CD4-positive, CD25-positive, alpha-beta regulatory T cell (primary cell): ENCODE results near the gene TM4SF1. TPM values are rescaled to one million over a fixed set of nuclear protein-coding genes. Genes with fewer than 3 reads are reported as not detected.

ENCODE experiments used
- ATAC-seq, 2 donors: fragments of 150-1000 bp; cut with Tn5 transposase; one replicate each; pipeline ENCODE4 v1.10.0; 2021; ENCODE audit warnings: low read depth in 2 of 2, moderate number of reproducible peaks in 2 of 2, moderate library complexity in 1 of 2
- DNase-seq, 3 donors: peaks; one replicate each; pipeline versions ENCODE4 v3.0.0 to v3.0.0-alpha.2; 2012 to 2022; ENCODE audit warnings: mixed read lengths in 1 of 3
- H3K27ac ChIP-seq: one replicate; pipeline ENCODE4 v1.7.0; 2013; ENCODE audit warnings: mild to moderate bottlenecking, low read length; ENCODE audit not compliant: insufficient read depth, poor library complexity, severe bottlenecking
- H3K27me3 ChIP-seq: one replicate; pipeline ENCODE4 v1.7.0; 2013; ENCODE audit warnings: low read length; ENCODE audit not compliant: control insufficient read depth, insufficient read depth
- H3K36me3 ChIP-seq: one replicate; pipeline ENCODE4 v1.7.0; 2013; ENCODE audit warnings: mild to moderate bottlenecking, low read length, moderate library complexity; ENCODE audit not compliant: control insufficient read depth, insufficient read depth
- H3K4me1 ChIP-seq: 2 replicates; pipeline ENCODE4 v1.7.0; 2013; ENCODE audit warnings: mild to moderate bottlenecking, low read length; ENCODE audit not compliant: insufficient read depth, control insufficient read depth, poor library complexity, severe bottlenecking
- H3K4me3 ChIP-seq: one replicate; pipeline ENCODE4 v1.7.0; 2013; ENCODE audit warnings: low read depth, mild to moderate bottlenecking, low read length, moderate library complexity
- H3K9me3 ChIP-seq, 2 experiments: 1 replicate in 1 of 2; 2 replicates in 1 of 2; pipeline ENCODE4 v1.7.0; 2013; ENCODE audit warnings: low read length in 2 of 2, mild to moderate bottlenecking in 1 of 2, moderate library complexity in 1 of 2; ENCODE audit not compliant: control insufficient read depth in 2 of 2
- H3K27ac Mint-ChIP-seq, 3 donors: one replicate each; pipeline ENCODE4 v1.8.0; 2020 to 2022; ENCODE audit warnings: mild to moderate bottlenecking in 3 of 3, mixed read lengths in 3 of 3, moderate library complexity in 2 of 3
- H3K27me3 Mint-ChIP-seq: one replicate; pipeline ENCODE4 v1.8.0; 2022; ENCODE audit warnings: mild to moderate bottlenecking, mixed read lengths
- H3K36me3 Mint-ChIP-seq: one replicate; pipeline ENCODE4 v1.8.0; 2020; ENCODE audit warnings: mixed read lengths
- H3K4me1 Mint-ChIP-seq, 4 donors: one replicate each; pipeline ENCODE4 v1.8.0; 2020 to 2022; ENCODE audit warnings: mixed read lengths in 4 of 4, mild to moderate bottlenecking in 1 of 4
- H3K4me3 Mint-ChIP-seq, 4 donors: one replicate each; pipeline ENCODE4 v1.8.0; 2020 to 2022; ENCODE audit warnings: mild to moderate bottlenecking in 4 of 4, mixed read lengths in 4 of 4, moderate library complexity in 3 of 4
- H3K9me3 Mint-ChIP-seq, 7 donors: one replicate each; pipeline ENCODE4 v1.8.0; 2020 to 2022; ENCODE audit warnings: mixed read lengths in 7 of 7, mild to moderate bottlenecking in 3 of 7, moderate library complexity in 2 of 7
- polyA plus RNA-seq, 4 donors: library from polyadenylated mRNA; unstranded; fragments of 300-500 nt; fragmentation: Illumina TruSeq; gene quantifications; one replicate each; pipeline ENCODE4 v1.2.3, GENCODE V29; 2021
- total RNA-seq: library from RNA; stranded (reverse); gene quantifications from one replicate; pipeline ENCODE4 v1.2.3, GENCODE V29; 2022

TM4SF1 gene
- total and polyA plus RNA-seq, 5 donors from 2014 or later = 0.44 TPM; not detected in 4

DNA sequence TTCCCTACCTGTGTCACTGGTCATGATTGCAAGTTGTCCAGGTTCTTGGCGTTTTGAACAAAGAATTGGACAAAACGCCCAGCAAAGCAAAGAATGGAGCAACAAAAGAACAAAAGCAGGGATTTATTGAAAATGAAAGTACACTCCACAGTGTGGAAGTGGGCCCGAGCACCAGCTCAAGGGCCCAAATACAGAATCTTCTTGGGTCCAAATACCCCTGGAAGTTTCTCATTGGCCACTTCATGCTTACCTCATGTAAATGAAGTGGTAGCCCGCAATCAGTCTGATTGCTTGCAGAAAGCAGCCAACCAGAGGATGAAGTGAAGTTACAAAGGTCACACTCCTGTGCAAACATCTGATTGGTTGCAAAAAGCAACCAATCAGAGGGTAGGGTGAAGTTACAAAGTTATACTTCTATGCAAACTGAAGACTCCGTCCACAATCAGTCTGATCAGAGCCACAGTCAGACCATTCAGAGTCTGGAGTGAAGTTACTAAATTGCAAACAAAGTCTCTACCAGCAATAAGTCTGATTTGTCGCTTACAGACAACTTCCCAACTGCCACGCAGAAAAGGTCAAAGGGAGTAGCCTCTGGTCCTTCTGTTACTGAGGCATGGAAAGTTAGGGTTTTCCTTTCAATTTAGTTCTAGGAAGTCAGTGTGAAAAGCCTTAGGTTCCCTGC is 8.3 kb upstream of the TM4SF1 start:
- Histone ChIP-seq H3K9me3 (no peaks in the 10 kb centered on the region), H3K27me3 (peaks cover 1% of the 10 kb centered on the region), H3K4me1 (no peaks in the 10 kb centered on the region), H3K4me3 (no peak overlapping the region), H3K27ac (no peak overlapping the region), H3K36me3 (no peaks in the 10 kb centered on the region)
- Mint-ChIP-seq H3K27ac (no peak overlapping the region), H3K36me3 (no peaks in the 10 kb centered on the region), H3K4me3 (no peak overlapping the region), H3K27me3 (peaks cover 5% of the 10 kb centered on the region), H3K9me3 (no peaks in the 10 kb centered on the region), H3K4me1 (no peaks in the 10 kb centered on the region)
- ATAC-seq (no peak), DNase-seq (no peak)

DNA sequence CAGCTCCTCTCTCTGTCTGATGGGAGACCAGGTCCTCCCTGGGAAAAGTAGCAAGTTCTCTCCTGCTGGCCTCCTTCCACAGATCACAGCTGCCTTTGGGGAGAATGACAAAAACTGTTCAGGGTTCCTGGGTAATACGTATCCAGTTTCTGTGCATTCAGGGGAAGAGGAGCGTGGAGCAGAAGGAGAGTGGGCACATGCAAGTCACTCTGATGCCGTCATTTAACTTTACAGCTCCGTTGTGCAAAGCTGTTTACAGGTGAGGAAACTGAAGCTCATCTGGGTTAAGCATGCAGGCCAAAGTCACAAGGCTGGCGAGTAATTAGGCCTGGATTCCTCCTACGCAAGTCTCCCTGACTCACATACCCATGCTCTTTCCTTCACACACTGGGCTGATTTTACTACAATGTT is 7.5 kb upstream of the TM4SF1 start:
- H3K27me3 Mint-ChIP-seq = peaks cover 5% of the 10 kb centered on the region
- no peaks in the 10 kb centered on the region for H3K4me1 Mint-ChIP-seq
- H3K4me3 ChIP-seq = no peak overlapping the region
- no peaks in the 10 kb centered on the region for H3K36me3 Mint-ChIP-seq
- peaks cover 1% of the 10 kb centered on the region for H3K27me3 ChIP-seq
- H3K27ac ChIP-seq = no peak overlapping the region
- DNase-seq = no peak
- no peaks in the 10 kb centered on the region for H3K9me3 ChIP-seq
- ATAC-seq = no peak
- H3K4me1 ChIP-seq = no peaks in the 10 kb centered on the region
- no peaks in the 10 kb centered on the region for H3K9me3 Mint-ChIP-seq
- H3K36me3 ChIP-seq = no peaks in the 10 kb centered on the region
- H3K27ac Mint-ChIP-seq = no peak overlapping the region
- H3K4me3 Mint-ChIP-seq = no peak overlapping the region

DNA sequence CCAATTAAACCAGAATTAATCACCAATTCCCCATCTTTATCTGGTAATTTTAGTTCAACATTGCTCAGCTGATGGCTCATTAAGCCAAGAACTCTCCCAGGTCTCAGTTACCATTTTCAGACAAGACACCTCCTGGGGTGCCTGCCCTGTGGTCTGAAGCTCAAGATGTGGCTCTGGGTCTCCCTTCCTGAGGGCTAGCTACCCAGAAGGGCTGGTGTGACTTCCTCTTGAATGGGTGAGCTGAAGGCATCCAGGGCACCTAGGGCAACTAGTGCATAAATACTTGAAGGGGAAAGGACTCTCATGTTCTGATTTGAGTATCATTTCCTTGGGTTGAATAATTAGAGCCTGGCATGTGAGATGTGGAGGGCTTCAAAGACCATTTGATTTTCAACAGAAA is 6.7 kb upstream of the TM4SF1 start:
- Histone ChIP-seq H3K4me3 (no peak overlapping the region), H3K9me3 (no peaks in the 10 kb centered on the region), H3K27me3 (no peaks in the 10 kb centered on the region), H3K4me1 (no peaks in the 10 kb centered on the region), H3K27ac (no peak overlapping the region), H3K36me3 (no peaks in the 10 kb centered on the region)
- ATAC-seq (no peak), DNase-seq (no peak)
- Mint-ChIP-seq H3K9me3 (no peaks in the 10 kb centered on the region), H3K36me3 (no peaks in the 10 kb centered on the region), H3K27ac (no peak overlapping the region), H3K4me3 (no peak overlapping the region), H3K27me3 (peaks cover 5% of the 10 kb centered on the region), H3K4me1 (no peaks in the 10 kb centered on the region)

DNA sequence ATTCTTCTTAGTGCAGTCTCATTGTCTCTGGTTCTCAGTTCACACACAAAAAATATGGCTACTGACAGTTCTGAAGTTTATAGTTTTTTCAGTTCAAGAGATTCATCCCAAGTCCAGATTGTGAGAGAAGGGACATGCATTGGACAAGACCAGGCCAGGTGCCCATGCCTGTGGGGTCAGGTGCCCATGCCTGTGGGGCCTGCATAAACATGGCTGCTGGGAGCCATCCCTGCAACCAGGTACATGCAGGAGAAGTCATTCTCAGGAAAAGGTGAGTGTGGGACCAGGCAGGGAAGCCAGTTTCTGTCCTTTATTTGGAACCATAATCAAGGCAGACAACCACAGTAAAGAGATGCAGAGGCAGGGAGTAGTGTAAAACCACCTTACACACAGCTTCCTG is 6.3 kb upstream of the TM4SF1 start:
- ATAC-seq = no peak
- Mint-ChIP-seq H3K9me3 (peaks cover 0 to 1% (median 0%) of the 10 kb centered on the region in 7 donors), H3K27me3 (peaks cover 2% of the 10 kb centered on the region), H3K4me1 (no peaks in the 10 kb centered on the region), H3K36me3 (no peaks in the 10 kb centered on the region), H3K4me3 (no peak overlapping the region), H3K27ac (no peak overlapping the region)
- H3K4me1 ChIP-seq = no peaks in the 10 kb centered on the region
- DNase-seq = no peak
- no peaks in the 10 kb centered on the region for H3K36me3 ChIP-seq
- H3K27ac ChIP-seq = no peak overlapping the region
- no peaks in the 10 kb centered on the region for H3K9me3 ChIP-seq
- no peak overlapping the region for H3K4me3 ChIP-seq
- no peaks in the 10 kb centered on the region for H3K27me3 ChIP-seq

DNA sequence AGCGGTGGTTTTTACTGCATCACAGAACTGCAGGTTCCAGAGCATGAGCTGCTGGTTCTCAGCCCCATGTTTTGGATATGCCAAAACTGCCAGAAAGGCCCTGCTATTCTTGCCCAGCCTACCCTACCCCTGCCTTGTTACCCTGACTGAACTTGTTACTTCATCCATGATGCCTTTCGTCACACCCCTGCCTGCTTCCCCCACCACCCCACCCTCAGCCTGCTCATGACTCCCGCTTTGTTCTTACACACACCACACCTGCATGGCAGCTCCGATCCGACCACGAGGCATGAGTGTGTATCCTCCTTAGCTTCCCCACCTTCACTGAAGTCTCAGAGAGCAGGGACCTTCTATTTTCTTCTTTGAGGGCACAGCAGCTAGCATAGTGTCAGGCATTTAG is 5.1 kb upstream of the TM4SF1 start:
- Histone ChIP-seq H3K27ac (no peak overlapping the region), H3K27me3 (no peaks in the 10 kb centered on the region), H3K4me1 (no peaks in the 10 kb centered on the region), H3K9me3 (no peaks in the 10 kb centered on the region), H3K36me3 (no peaks in the 10 kb centered on the region), H3K4me3 (no peak overlapping the region)
- H3K4me1 Mint-ChIP-seq = no peaks in the 10 kb centered on the region
- peak overlapping the region in 1 of 3 donors; percentile 43 for H3K27ac Mint-ChIP-seq
- H3K9me3 Mint-ChIP-seq = peaks cover 0 to 2% (median 0%) of the 10 kb centered on the region in 7 donors
- ATAC-seq (no peak), DNase-seq (no peak)
- H3K4me3 Mint-ChIP-seq = no peak overlapping the region
- H3K36me3 Mint-ChIP-seq = no peaks in the 10 kb centered on the region
- no peaks in the 10 kb centered on the region for H3K27me3 Mint-ChIP-seq

GRCh38 chr3:149382101-149382467 is 4.6 kb upstream of the TM4SF1 start:
- H3K27me3 Mint-ChIP-seq = no peaks in the 10 kb centered on the region
- Histone ChIP-seq H3K9me3 (no peaks in the 10 kb centered on the region), H3K36me3 (no peaks in the 10 kb centered on the region), H3K27ac (no peak overlapping the region), H3K4me1 (no peaks in the 10 kb centered on the region), H3K4me3 (no peak overlapping the region), H3K27me3 (no peaks in the 10 kb centered on the region)
- H3K36me3 Mint-ChIP-seq = no peaks in the 10 kb centered on the region
- H3K27ac Mint-ChIP-seq = no peak overlapping the region
- no peaks in the 10 kb centered on the region for H3K4me1 Mint-ChIP-seq
- peaks cover 0 to 2% (median 0%) of the 10 kb centered on the region in 7 donors for H3K9me3 Mint-ChIP-seq
- ATAC-seq = no peak
- no peak overlapping the region for H3K4me3 Mint-ChIP-seq
- DNase-seq = no peak

GRCh38 chr3:149381173-149382100 is 4.0 kb upstream of the TM4SF1 start:
- H3K9me3 Mint-ChIP-seq = peaks cover 0 to 2% (median 0%) of the 10 kb centered on the region in 7 donors
- Histone ChIP-seq H3K36me3 (no peaks in the 10 kb centered on the region), H3K27ac (no peak overlapping the region), H3K9me3 (no peaks in the 10 kb centered on the region), H3K27me3 (no peaks in the 10 kb centered on the region), H3K4me1 (no peaks in the 10 kb centered on the region), H3K4me3 (no peak overlapping the region)
- no peak overlapping the region for H3K4me3 Mint-ChIP-seq
- no peaks in the 10 kb centered on the region for H3K4me1 Mint-ChIP-seq
- ATAC-seq = no peak
- no peaks in the 10 kb centered on the region for H3K27me3 Mint-ChIP-seq
- H3K36me3 Mint-ChIP-seq = no peaks in the 10 kb centered on the region
- no peak for DNase-seq
- no peak overlapping the region for H3K27ac Mint-ChIP-seq
